LHCN-M2 (cell line): ENCODE data around the gene ZNF83. TPM values are rescaled to one million over a fixed set of nuclear protein-coding genes. Genes with fewer than 3 reads are reported as not detected.
"Not testable (repeated sequence)": the region's sequence is repeated elsewhere in the genome, so short reads cannot be mapped to it uniquely, and the experiment has no call there.

Source experiments
- DNase-seq: peaks from one replicate; pipeline ENCODE4 v3.0.0-alpha.2; 2012; ENCODE audit warnings: low read depth
- total RNA-seq: library from RNA; depleted of rRNA; stranded (reverse); fragments of >200 nt; gene quantifications from 2 replicates; pipeline ENCODE4 v1.2.3, GENCODE V29; 2014; rRNA removed

The ZNF83 gene
- total RNA-seq, 1 experiment from 2014 or later: 59.2 TPM

- peak; percentile 76 for DNase-seq
Observed at GRCh38 chr19:52570000-52570861, 67.9 kb downstream of the ZNF83 start, which contains the start of gene ZNF701. Gene ZNF701, plus strand, starts transcription at chr19:52570287. Its CDS starts 3,861 bp downstream, at chr19:52574148.

- not testable (repeated sequence) for DNase-seq
Observed at GRCh38 chr19:52569638-52569999, 68.5 kb downstream of the ZNF83 start.

- no peak for DNase-seq
Observed at GRCh38 chr19:52567921-52568320, 70.2 kb downstream of the ZNF83 start.

GRCh38 chr19:52566588-52566987 lies 71.6 kb downstream of the ZNF83 start:
- peak; percentile 67 for DNase-seq

- no peak for DNase-seq
Observed at GRCh38 chr19:52566121-52566520, 72.0 kb downstream of the ZNF83 start.

Other genes starting within 250 kb of the ZNF83 start
- 13.9 and 14.7 TPM in 2 replicates for gene ZNF528, start 240.5 kb downstream of the ZNF83 start, total RNA-seq
- gene ZNF534, start 209.2 kb downstream of the ZNF83 start, total RNA-seq: not detected in 2 replicates
- 2.0 and 5.6 TPM in 2 replicates for gene ZNF578, start 184.8 kb downstream of the ZNF83 start, total RNA-seq
- 14.7 and 16.1 TPM in 2 replicates for gene ZNF808, start 110.7 kb downstream of the ZNF83 start, total RNA-seq
- 6.5 and 8.0 TPM in 2 replicates for gene ZNF701, start 68.1 kb downstream of the ZNF83 start, total RNA-seq
- 10.8 and 11.5 TPM in 2 replicates for gene ZNF611, start 96.7 kb upstream of the ZNF83 start, total RNA-seq
- 3.5 and 4.5 TPM in 2 replicates for gene ZNF600, start 148.4 kb upstream of the ZNF83 start, total RNA-seq
- 14.1 and 18.5 TPM in 2 replicates for gene ZNF28, start 183.3 kb upstream of the ZNF83 start, total RNA-seq
- gene ZNF468, start 219.3 kb upstream of the ZNF83 start, total RNA-seq: 24.2 and 25.8 TPM in 2 replicates